Measurements from ENCODE around the gene BACE1-AS.

- TF ChIP-seq REST (IDR thresholded peaks at IDR 0.05; ENCODE audit: insufficient read depth in 1 of 2, low read depth in 2 of 2, low read length in 2 of 2) (no peak), POLR2AphosphoS5 (IDR thresholded peaks at IDR 0.05; ENCODE audit: low read depth, low read length) (no peak), SIN3A (IDR thresholded peaks at IDR 0.05; ENCODE audit: borderline replicate concordance, insufficient read depth, low read length) (no peak), TAF1 (IDR thresholded peaks at IDR 0.05; ENCODE audit: borderline replicate concordance, insufficient read depth, low read length) (no peak), FOXP2 (optimal IDR thresholded peaks at IDR 0.05; ENCODE audit: borderline replicate concordance, extremely low read depth, extremely low read length, insufficient read depth) (no peak)
Observed at GRCh38 chr11:117278347-117278746, 12.8 kb upstream of the BACE1-AS start.

Measured in PFSK-1 (cell line).